Embryonic facial prominence (tissue), 1 donor: ENCODE results near the gene GMPR2.

ENCODE experiments used
- DNase-seq: peaks from one replicate; pipeline ENCODE4 v3.0.0-alpha.2; 2016; ENCODE audit errors: extremely low spot score

Gene GMPR2

GRCh38 chr14:24252289-24253124 lies 19.8 kb downstream of the GMPR2 start:
- DNase-seq: no peak

GRCh38 chr14:24253936-24254335 lies 21.2 kb downstream of the GMPR2 start:
- no peak for DNase-seq

- no peak for DNase-seq
Observed at GRCh38 chr14:24254630-24255392, 22.1 kb downstream of the GMPR2 start.

- no peak for DNase-seq
Observed at GRCh38 chr14:24255438-24255837, 22.7 kb downstream of the GMPR2 start.

DNA sequence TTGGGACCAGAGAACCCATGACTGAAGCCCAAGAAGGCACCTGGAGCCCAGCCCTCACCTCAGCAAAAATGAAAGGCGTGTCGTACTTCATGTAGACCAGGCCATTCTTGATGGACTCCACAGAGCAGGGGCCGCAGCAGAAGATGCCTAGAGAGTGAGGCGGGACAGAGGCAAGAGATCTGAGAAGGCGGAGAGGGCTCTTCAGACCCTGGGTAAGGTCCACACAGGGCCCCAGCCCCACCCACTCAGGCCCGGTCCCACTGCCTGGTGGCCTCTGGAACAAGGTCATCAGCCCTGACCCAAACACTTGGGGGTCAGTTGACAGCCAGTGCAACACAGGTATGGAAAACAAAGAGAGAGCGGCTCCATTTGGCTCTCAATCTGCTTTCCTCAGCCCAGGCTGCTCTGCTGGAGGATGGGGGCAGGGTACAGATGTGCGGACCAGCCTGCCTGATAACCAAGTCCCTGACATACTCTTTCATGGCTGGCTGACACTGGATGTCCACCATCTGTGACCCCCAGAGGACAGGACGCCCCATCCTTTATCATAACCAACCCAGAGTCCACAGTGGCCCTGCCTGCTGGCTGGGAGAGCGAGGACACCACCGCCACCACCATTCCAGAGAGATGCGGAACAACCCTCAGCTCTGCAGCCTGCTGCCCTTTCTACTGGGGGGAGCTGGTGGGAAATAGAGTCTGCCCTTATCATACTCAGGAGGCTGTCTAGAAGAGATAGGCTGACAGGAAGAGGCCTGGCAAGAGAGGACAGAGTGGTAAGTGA lies 23.4 kb downstream of the GMPR2 start:
- no peak for DNase-seq

GRCh38 chr14:24256960-24257359 lies 24.2 kb downstream of the GMPR2 start:
- no peak for DNase-seq

GRCh38 chr14:24258119-24258518 lies 25.4 kb downstream of the GMPR2 start:
- no peak for DNase-seq

DNA sequence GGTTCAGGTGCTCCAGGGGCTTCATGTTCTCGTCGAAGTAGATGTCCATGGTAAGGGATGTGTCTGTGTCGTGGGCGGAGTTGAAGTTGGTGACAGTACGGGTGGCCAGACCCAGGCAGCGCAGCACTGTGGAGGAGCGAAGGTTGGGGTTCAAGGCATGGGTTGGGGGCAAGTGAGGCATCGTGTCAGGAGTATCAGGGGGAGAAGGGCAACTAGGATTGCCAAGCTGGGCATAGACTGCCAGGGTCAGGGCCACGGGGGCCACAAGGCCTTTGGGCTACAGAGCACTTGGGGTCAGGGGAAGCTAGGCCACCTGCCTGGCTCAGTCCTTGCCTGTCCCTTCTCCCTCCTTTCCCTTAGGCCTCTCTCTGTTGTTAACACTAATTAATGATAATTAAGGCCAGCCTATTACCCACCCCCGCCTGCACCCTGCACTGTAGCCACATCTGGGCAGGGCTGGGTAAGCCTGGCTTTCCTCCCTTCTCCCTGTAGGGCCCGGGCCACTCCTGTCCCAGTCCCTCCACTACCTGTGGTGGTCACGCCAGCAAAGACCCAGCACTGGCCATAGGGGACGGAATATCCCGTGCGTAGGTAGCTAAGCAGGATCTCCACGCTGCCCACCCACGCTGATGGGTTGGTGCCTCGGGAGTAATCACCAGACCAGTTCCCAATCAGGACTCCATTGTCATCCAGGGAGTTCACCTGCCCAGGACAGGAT lies 26.0 kb downstream of the GMPR2 start:
- DNase-seq: no peak

- peak; percentile 58 for DNase-seq
Observed at GRCh38 chr14:24259282-24260025, 26.7 kb downstream of the GMPR2 start.

DNA sequence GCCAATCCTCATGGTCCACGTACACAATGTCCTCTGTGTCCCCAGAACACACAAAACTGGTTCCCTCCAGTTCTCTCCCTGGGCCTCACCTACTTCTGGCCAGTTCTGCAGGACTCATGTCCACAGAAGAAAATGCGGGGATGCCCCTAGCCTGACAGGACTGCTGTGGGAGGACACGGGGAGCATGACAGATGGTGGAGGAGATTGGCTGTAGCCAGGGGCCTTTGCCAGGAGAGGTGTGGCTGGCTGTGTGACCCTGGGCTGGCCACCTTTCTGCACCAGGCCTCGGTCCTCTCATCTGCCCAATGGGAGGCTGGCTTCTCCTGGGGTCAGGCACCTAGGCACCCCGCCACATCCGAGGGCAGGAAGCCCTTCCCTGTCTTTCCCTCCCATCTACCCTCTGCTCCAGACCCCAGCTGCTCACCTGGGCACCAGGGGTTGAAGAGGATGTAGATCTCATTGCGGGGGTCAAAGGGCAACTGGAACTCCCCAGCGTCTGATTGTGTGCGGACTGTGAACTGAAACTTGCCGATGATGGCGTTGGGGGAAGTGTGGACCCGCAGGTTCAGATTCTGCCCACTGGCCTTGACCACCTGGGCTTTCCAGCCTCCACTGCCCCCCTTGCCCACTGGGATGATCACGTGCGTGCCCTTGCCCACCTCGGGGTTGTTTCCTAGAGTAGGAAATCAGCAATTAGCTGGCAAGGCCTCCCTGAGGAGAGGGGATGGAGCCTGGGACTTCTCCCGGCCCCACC lies 27.5 kb downstream of the GMPR2 start:
- no peak for DNase-seq

- no peak for DNase-seq
Observed at GRCh38 chr14:24260780-24261157, 28.0 kb downstream of the GMPR2 start.

- no peak for DNase-seq
Observed at GRCh38 chr14:24261256-24261968, 28.7 kb downstream of the GMPR2 start.

- no peak for DNase-seq
Observed at GRCh38 chr14:24261969-24262327, 29.2 kb downstream of the GMPR2 start.

GRCh38 chr14:24262821-24263733 lies 30.3 kb downstream of the GMPR2 start, which contains the start of gene TGM1:
Gene TGM1, minus strand, starts transcription at chr14:24263177. Its CDS starts 825 bp downstream, at chr14:24262352.
- no peak for DNase-seq

DNA sequence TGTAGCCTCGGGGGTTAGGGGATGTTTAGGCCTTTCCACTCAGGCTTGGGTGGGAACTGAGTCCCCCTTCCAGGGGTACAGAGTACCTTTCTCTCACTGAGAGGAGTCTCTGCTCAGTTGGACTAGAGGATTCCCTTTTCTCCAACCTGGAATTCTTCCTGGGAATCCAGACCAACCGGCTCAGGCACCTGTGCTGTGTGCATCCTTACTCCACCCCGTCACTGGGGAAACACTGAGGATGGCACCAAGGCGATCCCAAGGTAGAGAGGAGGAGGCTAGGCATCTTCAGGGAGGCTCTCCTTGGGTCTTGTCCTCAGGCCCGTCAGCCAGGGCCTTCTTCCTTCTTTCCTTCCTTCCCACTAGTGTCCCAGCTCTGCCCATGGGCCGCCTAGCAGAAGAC lies 31.1 kb downstream of the GMPR2 start:
- no peak for DNase-seq

GRCh38 chr14:24264298-24264697 lies 31.6 kb downstream of the GMPR2 start:
- DNase-seq: no peak

DNA sequence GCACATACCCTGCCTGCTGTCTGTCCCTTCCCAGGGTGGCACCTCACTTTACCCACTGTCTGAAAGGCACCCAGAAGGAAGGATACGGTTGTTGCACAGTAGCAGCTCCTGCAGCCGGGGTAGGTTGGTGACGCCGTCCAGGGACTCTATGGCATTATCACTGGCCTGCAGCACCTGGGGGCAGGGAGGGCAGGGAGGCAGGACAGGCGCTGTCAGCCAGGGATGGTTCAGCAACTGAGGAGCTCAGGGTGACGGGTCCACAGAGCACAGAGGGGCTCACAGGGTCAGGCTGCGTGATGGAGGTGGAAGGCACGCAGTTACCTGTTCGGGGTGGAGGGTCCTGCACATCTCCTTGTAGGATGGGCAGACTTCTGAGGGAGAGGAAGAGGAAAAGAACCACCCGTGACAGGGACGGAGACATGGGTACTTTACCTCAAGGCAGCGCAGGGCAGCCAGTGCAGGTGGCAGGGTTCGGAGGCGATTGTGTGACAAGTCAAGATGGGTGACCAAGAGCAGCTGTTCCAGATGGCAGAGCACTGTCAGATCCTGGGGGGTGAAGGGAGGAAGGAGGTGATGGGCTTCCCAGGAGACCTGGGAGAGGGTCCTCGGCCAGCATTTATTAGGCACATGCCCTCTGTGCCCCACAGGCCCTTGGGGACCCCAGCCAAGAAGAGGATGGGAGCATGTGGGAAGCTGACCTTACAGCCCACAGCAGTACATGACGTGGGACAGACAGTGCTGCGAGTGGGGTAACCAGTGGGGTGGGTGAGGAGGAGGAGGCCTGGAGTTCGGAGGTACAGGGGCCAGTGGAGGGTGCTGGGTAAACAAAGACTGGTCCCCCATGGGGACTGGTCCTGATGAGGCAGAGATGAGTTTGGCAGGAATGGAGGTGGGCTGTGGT lies 33.9 kb downstream of the GMPR2 start:
- DNase-seq: no peak
